GM23338 (cell line): ENCODE results near the gene MAIP1. TPM values are rescaled to one million over a fixed set of nuclear protein-coding genes. Genes with fewer than 3 reads are reported as not detected.

Source experiments
- ATAC-seq: fragments of 200-7000 bp; cut with Tn5 transposase; 3 replicates; pipeline ENCODE4 v1.9.1; 2020
- DNase-seq: peaks from one replicate; pipeline ENCODE4 v3.0.0-alpha.2; 2015; ENCODE audit warnings: low spot score
- H2AFZ ChIP-seq: fragments of 200-600 bp; sonication (generic); 2 replicates; pipeline ENCODE4 v1.8.0; 2016; ENCODE audit warnings: antibody characterized with exemption, mild to moderate bottlenecking, moderate library complexity
- H3F3A ChIP-seq: fragments of 200-600 bp; sonication (generic); replicated peaks from 2 replicates; pipeline ENCODE4 v1.8.0; 2017; ENCODE audit warnings: antibody characterized with exemption, mixed run types, low read depth
- H3K27ac ChIP-seq: fragments of 200-600 bp; sonication (generic); 2 replicates; pipeline ENCODE4 v1.6.1; 2016; ENCODE audit warnings: low read depth
- H3K27me3 ChIP-seq: fragments of 200-600 bp; sonication (generic); 2 replicates; pipeline ENCODE4 v1.8.0; 2016; ENCODE audit warnings: mild to moderate bottlenecking, mixed run types, moderate library complexity; ENCODE audit not compliant: insufficient read depth
- H3K36me3 ChIP-seq: fragments of 200-600 bp; sonication (generic); 2 replicates; pipeline ENCODE4 v1.8.0; 2016; ENCODE audit warnings: mild to moderate bottlenecking; ENCODE audit not compliant: insufficient read depth
- H3K4me1 ChIP-seq: fragments of 200-600 bp; sonication (generic); 2 replicates; pipeline ENCODE4 v1.8.0; 2016; ENCODE audit warnings: mild to moderate bottlenecking, moderate library complexity; ENCODE audit not compliant: insufficient read depth
- H3K4me2 ChIP-seq: fragments of 200-600 bp; sonication (generic); 2 replicates; pipeline ENCODE4 v1.7.1; 2017; ENCODE audit warnings: mixed run types
- H3K4me3 ChIP-seq: fragments of 200-600 bp; sonication (generic); 2 replicates; pipeline ENCODE4 v1.6.1; 2016; ENCODE audit warnings: mixed run types
- H3K79me2 ChIP-seq: fragments of 200-600 bp; sonication (generic); replicated peaks from 2 replicates; pipeline ENCODE4 v1.8.0; 2017; ENCODE audit warnings: mild to moderate bottlenecking; ENCODE audit not compliant: insufficient read depth
- H3K9me2 ChIP-seq: fragments of 200-600 bp; sonication (generic); 2 replicates; pipeline ENCODE4 v1.8.0; 2017; ENCODE audit not compliant: insufficient read depth
- H4K20me1 ChIP-seq: fragments of 200-600 bp; sonication (generic); replicated peaks from 2 replicates; pipeline ENCODE4 v1.8.0; 2017; ENCODE audit warnings: mild to moderate bottlenecking; ENCODE audit not compliant: insufficient read depth
- H3K27ac Mint-ChIP-seq: 2 replicates; pipeline ENCODE4 v1.8.0; 2020; ENCODE audit warnings: inconsistent platforms, mild to moderate bottlenecking, moderate library complexity, mixed read lengths
- H3K27me3 Mint-ChIP-seq: 3 replicates; pipeline ENCODE4 v1.8.0; 2022; ENCODE audit warnings: low read depth, mild to moderate bottlenecking, moderate library complexity, mixed read lengths, inconsistent platforms; ENCODE audit not compliant: insufficient read depth, poor library complexity
- H3K36me3 Mint-ChIP-seq: 3 replicates; pipeline ENCODE4 v1.8.0; 2021; ENCODE audit warnings: low read depth, mild to moderate bottlenecking, inconsistent platforms, moderate library complexity, mixed read lengths
- H3K4me1 Mint-ChIP-seq: 3 replicates; pipeline ENCODE4 v1.8.0; 2020; ENCODE audit warnings: mild to moderate bottlenecking, inconsistent platforms, mixed read lengths
- H3K4me3 Mint-ChIP-seq: 3 replicates; pipeline ENCODE4 v1.8.0; 2021; ENCODE audit warnings: moderate library complexity, mild to moderate bottlenecking, inconsistent platforms, mixed read lengths
- H3K9me3 Mint-ChIP-seq: 3 replicates; pipeline ENCODE4 v1.8.0; 2020; ENCODE audit warnings: moderate library complexity, mild to moderate bottlenecking, inconsistent platforms, mixed read lengths
- CREB1 ChIP-seq: fragments of 250-450 bp; sonication (Bioruptor Pico); IDR thresholded peaks from 2 replicates; pipeline ENCODE4 v1.5.0; 2020; ENCODE audit warnings: low read depth, mild to moderate bottlenecking, moderate library complexity
- JUNB ChIP-seq: IDR thresholded peaks from one replicate; pipeline ENCODE4 v1.6.1; 2016; ENCODE audit warnings: antibody characterized with exemption; ENCODE audit not compliant: unreplicated experiment
- POLR2AphosphoS5 ChIP-seq: IDR thresholded peaks from 2 replicates; pipeline ENCODE4 v1.6.1; 2016; ENCODE audit warnings: antibody characterized with exemption, low read depth
- STAT1 ChIP-seq: IDR thresholded peaks from one replicate; pipeline ENCODE4 v1.6.1; 2016; ENCODE audit warnings: antibody characterized with exemption; ENCODE audit not compliant: unreplicated experiment
- ZNF331 ChIP-seq: fragments of 250-450 bp; sonication (Bioruptor Pico); IDR thresholded peaks from 2 replicates; pipeline ENCODE4 v1.5.0; 2020; ENCODE audit warnings: low read depth, mild to moderate bottlenecking, moderate library complexity
- polyA plus RNA-seq: library from polyadenylated mRNA; unstranded; fragments of >200 nt; fragmentation: Nextera tagmentation; extraction: Ambion mirVana; gene quantifications from 2 replicates; pipeline ENCODE4 v1.2.1, GENCODE V29; 2016
- total RNA-seq: library from RNA; depleted of rRNA; stranded (reverse); fragments of >200 nt; shearing (Covaris generic); gene quantifications from 2 replicates; pipeline ENCODE4 v1.2.3, GENCODE V29; 2014
- TF ChIP-seq, protein P1 (sequence below): fragments of 250-450 bp; sonication (Bioruptor Pico); IDR thresholded peaks from 2 replicates; pipeline ENCODE4 v1.5.0; 2020; ENCODE audit warnings: mild to moderate bottlenecking, moderate library complexity
- TF ChIP-seq, protein P2 (sequence below), 2 experiments: fragments of 200-600 bp in 1 of 2; sonication (generic) in 1 of 2; conservative IDR thresholded peaks; 2 replicates each; pipeline versions ENCODE4 v1.5.1 to v1.6.1; 2016 to 2017; ENCODE audit warnings: antibody characterized with exemption in 2 of 2, low read depth in 2 of 2, mild to moderate bottlenecking in 2 of 2, moderate library complexity in 1 of 2

Gene MAIP1
- total and polyA plus RNA-seq, 2 experiments from 2014 or later = 36.0 to 41.9 TPM

DNA sequence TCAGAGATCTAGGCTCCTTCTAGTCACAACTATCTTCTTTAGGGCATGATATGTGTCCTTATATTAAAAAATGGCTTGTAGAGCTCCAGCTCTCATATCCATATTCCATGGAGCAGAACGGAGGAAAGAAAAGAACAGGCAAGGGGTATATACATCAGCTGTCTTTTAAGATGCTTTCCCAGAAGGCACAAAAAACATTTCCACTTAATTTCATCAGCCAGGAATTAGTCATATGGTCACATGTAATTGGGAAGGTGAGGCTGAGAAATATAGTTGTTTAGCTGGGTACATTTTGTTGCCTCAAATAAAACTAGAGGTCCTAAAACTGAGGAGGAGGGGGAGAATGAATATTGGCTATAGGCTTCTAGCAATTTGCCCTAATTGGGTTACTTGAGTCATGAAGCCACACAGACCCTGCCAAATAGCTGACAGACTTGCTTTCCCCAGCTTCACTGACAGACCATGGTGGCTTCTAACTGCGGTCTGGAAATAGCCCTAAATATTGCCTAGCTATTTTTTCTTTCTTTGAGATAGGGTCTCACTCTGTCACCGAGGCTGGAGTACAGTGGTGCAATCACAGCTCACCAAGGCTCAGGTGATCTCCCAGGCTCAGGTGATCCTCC, 20.0 kb downstream of the MAIP1 start:
- Histone ChIP-seq H3K4me3 (no peak overlapping the region), H3K27ac (no peak overlapping the region), H3K4me2 (no peak overlapping the region), H3K9me2 (no peaks in the 10 kb centered on the region), H3K4me1 (peaks cover 7% of the 10 kb centered on the region), H2AFZ (no peak overlapping the region), H3F3A (no peaks in the 10 kb centered on the region), H3K36me3 (no peaks in the 10 kb centered on the region), H4K20me1 (no peaks in the 10 kb centered on the region), H3K79me2 (no peaks in the 10 kb centered on the region), H3K27me3 (no peaks in the 10 kb centered on the region)
- Mint-ChIP-seq H3K9me3 (no peaks in the 10 kb centered on the region), H3K27ac (no peak overlapping the region), H3K4me1 (peaks cover 15% of the 10 kb centered on the region), H3K36me3 (peaks cover 5% of the 10 kb centered on the region; the same call in 2 of the 3 replicates), H3K27me3 (peaks cover 3% of the 10 kb centered on the region), H3K4me3 (no peak overlapping the region)
- no peak for TF ChIP-seq JUNB
- TF ChIP-seq, protein P1, sequence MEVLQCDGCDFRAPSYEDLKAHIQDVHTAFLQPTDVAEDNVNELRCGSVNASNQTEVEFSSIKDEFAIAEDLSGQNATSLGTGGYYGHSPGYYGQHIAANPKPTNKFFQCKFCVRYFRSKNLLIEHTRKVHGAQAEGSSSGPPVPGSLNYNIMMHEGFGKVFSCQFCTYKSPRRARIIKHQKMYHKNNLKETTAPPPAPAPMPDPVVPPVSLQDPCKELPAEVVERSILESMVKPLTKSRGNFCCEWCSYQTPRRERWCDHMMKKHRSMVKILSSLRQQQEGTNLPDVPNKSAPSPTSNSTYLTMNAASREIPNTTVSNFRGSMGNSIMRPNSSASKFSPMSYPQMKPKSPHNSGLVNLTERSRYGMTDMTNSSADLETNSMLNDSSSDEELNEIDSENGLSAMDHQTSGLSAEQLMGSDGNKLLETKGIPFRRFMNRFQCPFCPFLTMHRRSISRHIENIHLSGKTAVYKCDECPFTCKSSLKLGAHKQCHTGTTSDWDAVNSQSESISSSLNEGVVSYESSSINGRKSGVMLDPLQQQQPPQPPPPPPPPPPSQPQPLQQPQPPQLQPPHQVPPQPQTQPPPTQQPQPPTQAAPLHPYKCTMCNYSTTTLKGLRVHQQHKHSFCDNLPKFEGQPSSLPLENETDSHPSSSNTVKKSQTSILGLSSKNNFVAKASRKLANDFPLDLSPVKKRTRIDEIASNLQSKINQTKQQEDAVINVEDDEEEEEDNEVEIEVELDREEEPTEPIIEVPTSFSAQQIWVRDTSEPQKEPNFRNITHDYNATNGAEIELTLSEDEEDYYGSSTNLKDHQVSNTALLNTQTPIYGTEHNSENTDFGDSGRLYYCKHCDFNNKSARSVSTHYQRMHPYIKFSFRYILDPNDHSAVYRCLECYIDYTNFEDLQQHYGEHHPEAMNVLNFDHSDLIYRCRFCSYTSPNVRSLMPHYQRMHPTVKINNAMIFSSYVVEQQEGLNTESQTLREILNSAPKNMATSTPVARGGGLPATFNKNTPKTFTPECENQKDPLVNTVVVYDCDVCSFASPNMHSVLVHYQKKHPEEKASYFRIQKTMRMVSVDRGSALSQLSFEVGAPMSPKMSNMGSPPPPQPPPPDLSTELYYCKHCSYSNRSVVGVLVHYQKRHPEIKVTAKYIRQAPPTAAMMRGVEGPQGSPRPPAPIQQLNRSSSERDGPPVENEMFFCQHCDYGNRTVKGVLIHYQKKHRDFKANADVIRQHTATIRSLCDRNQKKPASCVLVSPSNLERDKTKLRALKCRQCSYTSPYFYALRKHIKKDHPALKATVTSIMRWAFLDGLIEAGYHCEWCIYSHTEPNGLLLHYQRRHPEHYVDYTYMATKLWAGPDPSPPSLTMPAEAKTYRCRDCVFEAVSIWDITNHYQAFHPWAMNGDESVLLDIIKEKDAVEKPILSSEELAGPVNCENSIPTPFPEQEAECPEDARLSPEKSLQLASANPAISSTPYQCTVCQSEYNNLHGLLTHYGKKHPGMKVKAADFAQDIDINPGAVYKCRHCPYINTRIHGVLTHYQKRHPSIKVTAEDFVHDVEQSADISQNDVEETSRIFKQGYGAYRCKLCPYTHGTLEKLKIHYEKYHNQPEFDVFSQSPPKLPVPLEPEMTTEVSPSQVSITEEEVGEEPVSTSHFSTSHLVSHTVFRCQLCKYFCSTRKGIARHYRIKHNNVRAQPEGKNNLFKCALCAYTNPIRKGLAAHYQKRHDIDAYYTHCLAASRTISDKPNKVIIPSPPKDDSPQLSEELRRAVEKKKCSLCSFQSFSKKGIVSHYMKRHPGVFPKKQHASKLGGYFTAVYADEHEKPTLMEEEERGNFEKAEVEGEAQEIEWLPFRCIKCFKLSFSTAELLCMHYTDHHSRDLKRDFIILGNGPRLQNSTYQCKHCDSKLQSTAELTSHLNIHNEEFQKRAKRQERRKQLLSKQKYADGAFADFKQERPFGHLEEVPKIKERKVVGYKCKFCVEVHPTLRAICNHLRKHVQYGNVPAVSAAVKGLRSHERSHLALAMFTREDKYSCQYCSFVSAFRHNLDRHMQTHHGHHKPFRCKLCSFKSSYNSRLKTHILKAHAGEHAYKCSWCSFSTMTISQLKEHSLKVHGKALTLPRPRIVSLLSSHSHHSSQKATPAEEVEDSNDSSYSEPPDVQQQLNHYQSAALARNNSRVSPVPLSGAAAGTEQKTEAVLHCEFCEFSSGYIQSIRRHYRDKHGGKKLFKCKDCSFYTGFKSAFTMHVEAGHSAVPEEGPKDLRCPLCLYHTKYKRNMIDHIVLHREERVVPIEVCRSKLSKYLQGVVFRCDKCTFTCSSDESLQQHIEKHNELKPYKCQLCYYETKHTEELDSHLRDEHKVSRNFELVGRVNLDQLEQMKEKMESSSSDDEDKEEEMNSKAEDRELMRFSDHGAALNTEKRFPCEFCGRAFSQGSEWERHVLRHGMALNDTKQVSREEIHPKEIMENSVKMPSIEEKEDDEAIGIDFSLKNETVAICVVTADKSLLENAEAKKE (CRISPR knock-in tag) = no peak
- TF ChIP-seq ZNF331 = no peak
- no peak for TF ChIP-seq POLR2AphosphoS5
- TF ChIP-seq CREB1 (CRISPR knock-in tag) = no peak
- TF ChIP-seq STAT1 = no peak
- TF ChIP-seq, protein P2, sequence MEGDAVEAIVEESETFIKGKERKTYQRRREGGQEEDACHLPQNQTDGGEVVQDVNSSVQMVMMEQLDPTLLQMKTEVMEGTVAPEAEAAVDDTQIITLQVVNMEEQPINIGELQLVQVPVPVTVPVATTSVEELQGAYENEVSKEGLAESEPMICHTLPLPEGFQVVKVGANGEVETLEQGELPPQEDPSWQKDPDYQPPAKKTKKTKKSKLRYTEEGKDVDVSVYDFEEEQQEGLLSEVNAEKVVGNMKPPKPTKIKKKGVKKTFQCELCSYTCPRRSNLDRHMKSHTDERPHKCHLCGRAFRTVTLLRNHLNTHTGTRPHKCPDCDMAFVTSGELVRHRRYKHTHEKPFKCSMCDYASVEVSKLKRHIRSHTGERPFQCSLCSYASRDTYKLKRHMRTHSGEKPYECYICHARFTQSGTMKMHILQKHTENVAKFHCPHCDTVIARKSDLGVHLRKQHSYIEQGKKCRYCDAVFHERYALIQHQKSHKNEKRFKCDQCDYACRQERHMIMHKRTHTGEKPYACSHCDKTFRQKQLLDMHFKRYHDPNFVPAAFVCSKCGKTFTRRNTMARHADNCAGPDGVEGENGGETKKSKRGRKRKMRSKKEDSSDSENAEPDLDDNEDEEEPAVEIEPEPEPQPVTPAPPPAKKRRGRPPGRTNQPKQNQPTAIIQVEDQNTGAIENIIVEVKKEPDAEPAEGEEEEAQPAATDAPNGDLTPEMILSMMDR (conservative IDR thresholded peaks at IDR 0.05; ENCODE audit: low read depth in 2 of 2) = no peak
- no peak for ATAC-seq
- DNase-seq = no peak
